SK-N-SH treated with all-trans-retinoic acid at 6 μM for 48 hours (cell line): ENCODE data around the gene RUVBL2.
A peak's percentile ranks its signal among the peaks of the same experiment; 100 is the strongest.

Experiments used
- ATAC-seq: fragments of 200-7000 bp; cut with Tn5 transposase; 3 replicates; pipeline ENCODE4 v1.9.1; 2020; ENCODE audit warnings: mild to moderate bottlenecking, moderate library complexity
- ARNTL ChIP-seq: fragments of 450-650 bp; formaldehyde crosslinking; IDR thresholded peaks from 2 replicates; pipeline ENCODE4 v1.5.0; 2020; ENCODE audit warnings: low read depth, mild to moderate bottlenecking, moderate library complexity, borderline replicate concordance
- BACH2 ChIP-seq: fragments of 250-450 bp; sonication (Bioruptor Pico); IDR thresholded peaks from 2 replicates; pipeline ENCODE4 v1.9.0; 2021; ENCODE audit warnings: mild to moderate bottlenecking, borderline replicate concordance
- CSDC2 ChIP-seq: fragments of 250-450 bp; sonication (Bioruptor Pico); IDR thresholded peaks from 2 replicates; pipeline ENCODE4 v1.5.0; 2020; ENCODE audit warnings: mild to moderate bottlenecking, moderate library complexity
- ESRRG ChIP-seq: fragments of 250-450 bp; sonication (Bioruptor Pico); IDR thresholded peaks from 2 replicates; pipeline ENCODE4 v1.6.1; 2021; ENCODE audit warnings: mild to moderate bottlenecking
- GLIS3 ChIP-seq: fragments of 250-450 bp; sonication (Bioruptor Pico); IDR thresholded peaks from 2 replicates; pipeline ENCODE4 v1.5.0; 2020; ENCODE audit warnings: mild to moderate bottlenecking, moderate library complexity
- ISL1 ChIP-seq: fragments of 250-450 bp; sonication (Bioruptor Pico); IDR thresholded peaks from 2 replicates; pipeline ENCODE4 v2.1.2; 2022; ENCODE audit warnings: mild to moderate bottlenecking, moderate library complexity
- PATZ1 ChIP-seq: fragments of 250-450 bp; sonication (Bioruptor Pico); IDR thresholded peaks from 2 replicates; pipeline ENCODE4 v1.8.0; 2020; ENCODE audit warnings: mild to moderate bottlenecking, moderate library complexity, borderline replicate concordance
- POU6F1 ChIP-seq: fragments of 250-450 bp; sonication (Bioruptor Pico); IDR thresholded peaks from 2 replicates; pipeline ENCODE4 v1.8.0; 2021; ENCODE audit warnings: low read depth, mild to moderate bottlenecking, moderate library complexity, borderline replicate concordance
- PPARA ChIP-seq: fragments of 250-450 bp; sonication (Bioruptor Pico); IDR thresholded peaks from 2 replicates; pipeline ENCODE4 v1.5.0; 2020; ENCODE audit warnings: mild to moderate bottlenecking, borderline replicate concordance
- RARB ChIP-seq: fragments of 250-450 bp; sonication (Bioruptor Pico); IDR thresholded peaks from 2 replicates; pipeline ENCODE4 v1.8.0; 2021; ENCODE audit warnings: mild to moderate bottlenecking, moderate library complexity
- SNAI2 ChIP-seq: fragments of 250-450 bp; sonication (Bioruptor Pico); IDR thresholded peaks from 2 replicates; pipeline ENCODE4 v1.5.0; 2020; ENCODE audit warnings: mild to moderate bottlenecking, moderate library complexity
- TCF4 ChIP-seq: fragments of 250-450 bp; sonication (Bioruptor Pico); IDR thresholded peaks from 2 replicates; pipeline ENCODE4 v1.8.0; 2021; ENCODE audit warnings: mild to moderate bottlenecking, moderate library complexity, borderline replicate concordance
- TOX ChIP-seq: fragments of 250-450 bp; sonication (Bioruptor Pico); IDR thresholded peaks from 2 replicates; pipeline ENCODE4 v1.8.0; 2021; ENCODE audit warnings: mild to moderate bottlenecking, moderate library complexity, borderline replicate concordance
- ZC3H10 ChIP-seq: fragments of 250-450 bp; sonication (Bioruptor Pico); IDR thresholded peaks from 2 replicates; pipeline ENCODE4 v1.5.1; 2021; ENCODE audit warnings: mild to moderate bottlenecking, moderate library complexity
- ZFP3 ChIP-seq: fragments of 250-450 bp; sonication (Bioruptor Pico); IDR thresholded peaks from 2 replicates; pipeline ENCODE4 v1.5.0; 2020; ENCODE audit warnings: mild to moderate bottlenecking, moderate library complexity
- ZFP30 ChIP-seq: fragments of 450-650 bp; formaldehyde crosslinking; IDR thresholded peaks from 2 replicates; pipeline ENCODE4 v1.5.0; 2022; ENCODE audit warnings: mild to moderate bottlenecking, moderate library complexity
- TF ChIP-seq, protein P1 (sequence below): fragments of 250-450 bp; sonication (Bioruptor Pico); IDR thresholded peaks from 2 replicates; pipeline ENCODE4 v1.5.1; 2021; ENCODE audit warnings: mild to moderate bottlenecking, moderate library complexity
- TF ChIP-seq, protein P2 (sequence below): fragments of 250-450 bp; sonication (Bioruptor Pico); IDR thresholded peaks from 2 replicates; pipeline ENCODE4 v1.5.0; 2020; ENCODE audit warnings: mild to moderate bottlenecking, moderate library complexity

Gene RUVBL2

GRCh38 chr19:49017041-49017665 lies 23.5 kb downstream of the RUVBL2 start, which contains the start of gene LHB:
Gene LHB, minus strand, starts transcription at chr19:49017091. Its CDS starts 10 bp downstream, at chr19:49017081.
- no peak for TF ChIP-seq ARNTL (CRISPR knock-in tag)
- TF ChIP-seq PATZ1 (CRISPR knock-in tag): no peak
- TF ChIP-seq CSDC2 (CRISPR knock-in tag): no peak
- TF ChIP-seq ZC3H10 (CRISPR knock-in tag): no peak
- no peak for TF ChIP-seq ISL1 (CRISPR knock-in tag)
- TF ChIP-seq BACH2 (CRISPR knock-in tag): no peak
- no peak for TF ChIP-seq PPARA
- TF ChIP-seq ESRRG (CRISPR knock-in tag): no peak
- no peak for TF ChIP-seq TOX
- TF ChIP-seq SNAI2 (CRISPR knock-in tag): no peak
- TF ChIP-seq, protein P1, sequence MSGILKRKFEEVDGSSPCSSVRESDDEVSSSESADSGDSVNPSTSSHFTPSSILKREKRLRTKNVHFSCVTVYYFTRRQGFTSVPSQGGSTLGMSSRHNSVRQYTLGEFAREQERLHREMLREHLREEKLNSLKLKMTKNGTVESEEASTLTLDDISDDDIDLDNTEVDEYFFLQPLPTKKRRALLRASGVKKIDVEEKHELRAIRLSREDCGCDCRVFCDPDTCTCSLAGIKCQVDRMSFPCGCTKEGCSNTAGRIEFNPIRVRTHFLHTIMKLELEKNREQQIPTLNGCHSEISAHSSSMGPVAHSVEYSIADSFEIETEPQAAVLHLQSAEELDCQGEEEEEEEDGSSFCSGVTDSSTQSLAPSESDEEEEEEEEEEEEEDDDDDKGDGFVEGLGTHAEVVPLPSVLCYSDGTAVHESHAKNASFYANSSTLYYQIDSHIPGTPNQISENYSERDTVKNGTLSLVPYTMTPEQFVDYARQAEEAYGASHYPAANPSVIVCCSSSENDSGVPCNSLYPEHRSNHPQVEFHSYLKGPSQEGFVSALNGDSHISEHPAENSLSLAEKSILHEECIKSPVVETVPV (CRISPR knock-in tag): no peak
- no peak for TF ChIP-seq TCF4
- no peak for TF ChIP-seq RARB
- no peak for TF ChIP-seq POU6F1 (CRISPR knock-in tag)
- TF ChIP-seq ZFP30 (CRISPR knock-in tag): no peak
- ATAC-seq: no peak

GRCh38 chr19:49017666-49018351 lies 24.1 kb downstream of the RUVBL2 start:
- no peak for TF ChIP-seq TCF4
- no peak for TF ChIP-seq PPARA
- TF ChIP-seq BACH2 (CRISPR knock-in tag): no peak
- TF ChIP-seq POU6F1 (CRISPR knock-in tag): no peak
- TF ChIP-seq ZFP3 (CRISPR knock-in tag): no peak
- TF ChIP-seq GLIS3 (CRISPR knock-in tag): peak; percentile 53; the same call in 1 of the 2 replicates
- TF ChIP-seq SNAI2 (CRISPR knock-in tag): no peak
- ATAC-seq: peak; percentile 80

DNA sequence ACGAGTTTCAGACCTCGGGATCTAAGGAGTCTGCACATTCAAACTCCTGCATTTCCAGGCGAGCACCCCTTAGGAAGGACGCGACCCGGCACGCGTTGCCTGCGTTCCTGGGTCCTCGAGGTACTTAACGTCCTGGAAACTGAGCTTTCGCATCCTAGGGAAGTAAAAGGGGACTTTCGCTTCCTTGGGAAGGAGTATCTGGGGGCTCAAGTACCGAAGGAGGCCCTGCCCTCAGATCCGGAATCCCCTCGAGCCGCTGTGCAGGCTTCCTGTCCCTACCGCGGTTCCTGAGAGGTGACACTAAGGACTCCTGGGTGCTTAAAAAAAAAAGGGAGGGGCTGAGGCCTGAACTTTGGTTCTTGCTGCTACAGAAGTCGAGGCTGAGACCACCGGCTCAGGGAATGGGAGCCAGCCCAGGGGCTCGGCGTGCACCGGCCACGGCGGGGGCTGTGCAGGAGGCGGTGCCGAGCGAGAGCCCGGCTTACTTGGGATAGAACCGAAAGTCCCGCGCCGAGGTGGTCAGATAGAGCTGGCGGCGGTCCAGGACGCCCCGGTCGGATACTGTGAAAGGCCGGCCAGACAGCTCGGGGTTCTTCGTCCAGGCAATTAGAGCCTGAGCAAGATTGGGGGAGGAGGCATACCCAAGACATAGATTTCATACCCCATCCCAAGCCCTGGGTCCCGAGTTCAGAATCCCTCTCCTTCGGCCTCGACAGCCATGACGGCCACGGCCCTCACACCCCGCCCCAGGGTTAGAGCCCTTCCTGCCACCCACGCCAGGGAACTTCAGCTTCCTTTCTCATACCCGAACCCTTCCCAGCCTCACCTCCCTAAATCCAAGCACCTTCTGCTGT lies 24.9 kb downstream of the RUVBL2 start:
- ATAC-seq: peak; percentile 9

GRCh38 chr19:49019242-49019932 lies 25.7 kb downstream of the RUVBL2 start:
- peak; percentile 42 for ATAC-seq
- TF ChIP-seq SNAI2 (CRISPR knock-in tag) (no peak), TOX (no peak), ARNTL (CRISPR knock-in tag) (no peak)
- TF ChIP-seq, protein P2, sequence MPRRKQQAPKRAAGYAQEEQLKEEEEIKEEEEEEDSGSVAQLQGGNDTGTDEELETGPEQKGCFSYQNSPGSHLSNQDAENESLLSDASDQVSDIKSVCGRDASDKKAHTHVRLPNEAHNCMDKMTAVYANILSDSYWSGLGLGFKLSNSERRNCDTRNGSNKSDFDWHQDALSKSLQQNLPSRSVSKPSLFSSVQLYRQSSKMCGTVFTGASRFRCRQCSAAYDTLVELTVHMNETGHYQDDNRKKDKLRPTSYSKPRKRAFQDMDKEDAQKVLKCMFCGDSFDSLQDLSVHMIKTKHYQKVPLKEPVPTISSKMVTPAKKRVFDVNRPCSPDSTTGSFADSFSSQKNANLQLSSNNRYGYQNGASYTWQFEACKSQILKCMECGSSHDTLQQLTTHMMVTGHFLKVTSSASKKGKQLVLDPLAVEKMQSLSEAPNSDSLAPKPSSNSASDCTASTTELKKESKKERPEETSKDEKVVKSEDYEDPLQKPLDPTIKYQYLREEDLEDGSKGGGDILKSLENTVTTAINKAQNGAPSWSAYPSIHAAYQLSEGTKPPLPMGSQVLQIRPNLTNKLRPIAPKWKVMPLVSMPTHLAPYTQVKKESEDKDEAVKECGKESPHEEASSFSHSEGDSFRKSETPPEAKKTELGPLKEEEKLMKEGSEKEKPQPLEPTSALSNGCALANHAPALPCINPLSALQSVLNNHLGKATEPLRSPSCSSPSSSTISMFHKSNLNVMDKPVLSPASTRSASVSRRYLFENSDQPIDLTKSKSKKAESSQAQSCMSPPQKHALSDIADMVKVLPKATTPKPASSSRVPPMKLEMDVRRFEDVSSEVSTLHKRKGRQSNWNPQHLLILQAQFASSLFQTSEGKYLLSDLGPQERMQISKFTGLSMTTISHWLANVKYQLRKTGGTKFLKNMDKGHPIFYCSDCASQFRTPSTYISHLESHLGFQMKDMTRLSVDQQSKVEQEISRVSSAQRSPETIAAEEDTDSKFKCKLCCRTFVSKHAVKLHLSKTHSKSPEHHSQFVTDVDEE (CRISPR knock-in tag): no peak
